H1 (cell line): ENCODE data around the gene MICALL1.

ENCODE experiments used
- ATF2 ChIP-seq: IDR thresholded peaks from 2 replicates; pipeline ENCODE4 v1.6.1; 2012; ENCODE audit warnings: low read length, inconsistent platforms
- ATF3 ChIP-seq: IDR thresholded peaks from 2 replicates; pipeline ENCODE4 v1.6.1; 2011; ENCODE audit warnings: low read depth, mild to moderate bottlenecking, low read length; ENCODE audit not compliant: insufficient read depth
- CHD1 ChIP-seq: IDR thresholded peaks from 2 replicates; pipeline ENCODE4 v1.6.1; 2012; ENCODE audit warnings: low read depth, low read length, improper control_type of control experiment
- CREB1 ChIP-seq: IDR thresholded peaks from 2 replicates; pipeline ENCODE4 v1.6.1; 2012; ENCODE audit warnings: inconsistent platforms
- E2F6 ChIP-seq: IDR thresholded peaks from 2 replicates; pipeline ENCODE4 v1.6.1; 2012; ENCODE audit warnings: inconsistent platforms
- EZH2 ChIP-seq: fragments of 200-600 bp; sonication (generic); IDR thresholded peaks from 2 replicates; pipeline ENCODE4 v1.7.1; 2012; ENCODE audit warnings: low read depth, mild to moderate bottlenecking, moderate library complexity, low read length, inconsistent platforms; ENCODE audit not compliant: severe bottlenecking
- POLR2A ChIP-seq, 2 experiments: IDR thresholded peaks; 1 replicate in 1 of 2; 2 replicates in 1 of 2; pipeline ENCODE4 v1.6.1; 2011; ENCODE audit warnings: low read depth in 2 of 2, low read length in 2 of 2, mild to moderate bottlenecking in 2 of 2; ENCODE audit errors: control extremely low read depth in 1 of 2
- RFX5 ChIP-seq: IDR thresholded peaks from 2 replicates; pipeline ENCODE4 v1.6.1; 2011; ENCODE audit warnings: low read depth, low read length, improper control_type of control experiment, borderline replicate concordance
- RNF2 ChIP-seq: fragments of 200-900, 300-1000 bp; sonication (generic); IDR thresholded peaks from 2 replicates; pipeline ENCODE4 v1.7.1; 2016; ENCODE audit warnings: borderline replicate concordance, low read depth, mild to moderate bottlenecking, antibody characterized with exemption, low read length; ENCODE audit not compliant: poor library complexity, severe bottlenecking; ENCODE audit errors: missing control alignments
- SIX5 ChIP-seq: IDR thresholded peaks from 2 replicates; pipeline ENCODE4 v1.6.1; 2011; ENCODE audit warnings: mild to moderate bottlenecking, low read depth, low read length
- SP2 ChIP-seq: IDR thresholded peaks from 2 replicates; pipeline ENCODE4 v1.6.1; 2012; ENCODE audit warnings: mild to moderate bottlenecking, low read length, inconsistent platforms
- YY1 ChIP-seq: IDR thresholded peaks from 2 replicates; pipeline ENCODE4 v1.6.1; 2011; ENCODE audit warnings: low read depth, mild to moderate bottlenecking, low read length
- TF ChIP-seq, protein P1 (sequence below), 3 experiments: IDR thresholded peaks; 1 replicate in 2 of 3; 2 replicates in 1 of 3; pipeline versions ENCODE4 v1.5.1 to v1.6.1; 2011; ENCODE audit warnings: low read length in 3 of 3, mild to moderate bottlenecking in 3 of 3, inconsistent platforms in 2 of 3, low read depth in 1 of 3, moderate library complexity in 1 of 3; ENCODE audit not compliant: insufficient read depth in 1 of 3; ENCODE audit errors: control extremely low read depth in 1 of 3

DNA sequence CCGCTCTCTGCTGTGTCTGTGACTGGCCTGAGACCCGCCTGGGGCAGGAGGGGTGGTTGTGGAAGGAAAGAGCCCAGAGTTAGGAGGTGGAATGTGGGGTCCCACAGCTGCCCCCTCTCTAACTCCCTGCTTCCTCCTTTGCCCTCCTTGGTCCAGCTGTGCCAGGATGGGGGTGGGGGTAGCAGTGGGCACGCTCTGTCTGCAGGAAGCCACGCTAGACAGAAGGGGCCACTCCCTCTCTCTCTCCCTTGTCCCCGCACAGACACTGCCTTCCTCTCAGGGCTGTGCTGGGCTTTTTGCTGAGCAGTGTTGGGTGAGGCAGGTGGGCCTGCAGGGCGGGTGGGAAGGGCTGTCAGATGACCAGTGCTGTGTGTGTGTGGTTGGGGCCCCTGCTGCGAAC lies 80.3 kb downstream of the MICALL1 start:
- TF ChIP-seq, protein P1, sequence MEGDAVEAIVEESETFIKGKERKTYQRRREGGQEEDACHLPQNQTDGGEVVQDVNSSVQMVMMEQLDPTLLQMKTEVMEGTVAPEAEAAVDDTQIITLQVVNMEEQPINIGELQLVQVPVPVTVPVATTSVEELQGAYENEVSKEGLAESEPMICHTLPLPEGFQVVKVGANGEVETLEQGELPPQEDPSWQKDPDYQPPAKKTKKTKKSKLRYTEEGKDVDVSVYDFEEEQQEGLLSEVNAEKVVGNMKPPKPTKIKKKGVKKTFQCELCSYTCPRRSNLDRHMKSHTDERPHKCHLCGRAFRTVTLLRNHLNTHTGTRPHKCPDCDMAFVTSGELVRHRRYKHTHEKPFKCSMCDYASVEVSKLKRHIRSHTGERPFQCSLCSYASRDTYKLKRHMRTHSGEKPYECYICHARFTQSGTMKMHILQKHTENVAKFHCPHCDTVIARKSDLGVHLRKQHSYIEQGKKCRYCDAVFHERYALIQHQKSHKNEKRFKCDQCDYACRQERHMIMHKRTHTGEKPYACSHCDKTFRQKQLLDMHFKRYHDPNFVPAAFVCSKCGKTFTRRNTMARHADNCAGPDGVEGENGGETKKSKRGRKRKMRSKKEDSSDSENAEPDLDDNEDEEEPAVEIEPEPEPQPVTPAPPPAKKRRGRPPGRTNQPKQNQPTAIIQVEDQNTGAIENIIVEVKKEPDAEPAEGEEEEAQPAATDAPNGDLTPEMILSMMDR (IDR thresholded peaks at IDR 0.05; ENCODE audit: control extremely low read depth in 1 of 3, insufficient read depth in 1 of 3, low read depth in 1 of 3, low read length in 3 of 3): no peak
- TF ChIP-seq EZH2 (no peak), POLR2A (IDR thresholded peaks at IDR 0.05; ENCODE audit: control extremely low read depth in 1 of 2, low read depth in 2 of 2, low read length in 2 of 2) (no peak), RNF2 (no peak), CREB1 (no peak), ATF3 (no peak), E2F6 (no peak), YY1 (no peak), CHD1 (no peak), SIX5 (no peak), RFX5 (no peak), ATF2 (no peak), SP2 (no peak)
